Esophagus muscularis mucosa (tissue), 3 donors: Measurements from ENCODE around the gene ACO2.

Experiments
- CTCF ChIP-seq, 3 experiments: fragments of 200-600 bp in 2 of 3; fragments of 450-650 bp in 1 of 3; sonication (generic) in 2 of 3; IDR thresholded peaks; one replicate each; pipeline ENCODE4 v1.5.1; 2017 to 2019; ENCODE audit warnings: antibody characterized with exemption in 3 of 3, mild to moderate bottlenecking in 2 of 3, moderate library complexity in 1 of 3
- POLR2A ChIP-seq: fragments of 450-650 bp; IDR thresholded peaks from one replicate; pipeline ENCODE4 v1.6.1; 2017; ENCODE audit warnings: antibody characterized with exemption, moderate library complexity, mild to moderate bottlenecking, low read depth
- POLR2AphosphoS5 ChIP-seq, 2 donors: sonication (generic); formaldehyde crosslinking; IDR thresholded peaks; one replicate each; pipeline ENCODE4 v1.6.1; 2017; ENCODE audit warnings: antibody characterized with exemption in 2 of 2

DNA sequence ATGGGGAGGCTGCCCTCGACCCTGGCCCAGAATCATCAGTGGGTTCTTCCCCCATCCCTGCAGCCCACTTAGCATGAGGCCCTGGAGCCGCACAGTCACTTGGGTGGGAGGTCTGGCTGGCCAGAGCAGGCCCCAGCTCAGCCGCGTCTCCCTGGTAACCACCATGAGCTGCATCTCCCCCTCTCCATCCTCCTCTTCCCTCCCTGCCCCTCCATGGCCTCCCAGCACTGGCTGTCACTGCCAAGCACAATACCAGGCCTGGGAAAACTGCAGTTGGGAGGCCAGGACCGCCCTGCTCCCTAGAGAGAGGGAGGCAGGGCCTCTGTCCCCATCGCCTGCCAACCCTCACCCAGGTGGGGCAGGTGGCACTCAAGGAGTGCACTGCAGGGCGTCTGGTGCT lies 99.9 kb downstream of the ACO2 start:
- TF ChIP-seq CTCF (IDR thresholded peaks at IDR 0.05) (no peak), POLR2AphosphoS5 (IDR thresholded peaks at IDR 0.05) (no peak), POLR2A (no peak)
